ENCODE results near the gene PLXDC1.
"Not testable (repeated sequence)": the region's sequence is repeated elsewhere in the genome, so short reads cannot be mapped to it uniquely, and the experiment has no call there.

Gene PLXDC1

GRCh38 chr17:39178536-39178935, 27.1 kb upstream of the PLXDC1 start:
- DNase-seq, result no peak

GRCh38 chr17:39177256-39177655, 25.8 kb upstream of the PLXDC1 start:
- DNase-seq, result no peak

GRCh38 chr17:39175695-39176093, 24.3 kb upstream of the PLXDC1 start:
- no peak for DNase-seq

- peak; percentile 77 for DNase-seq
Observed at GRCh38 chr17:39174920-39175694, 23.7 kb upstream of the PLXDC1 start.

- no peak for DNase-seq
Observed at GRCh38 chr17:39173526-39174274, 22.3 kb upstream of the PLXDC1 start.

GRCh38 chr17:39173080-39173479, 21.6 kb upstream of the PLXDC1 start:
- DNase-seq, result no peak

GRCh38 chr17:39171933-39172332, 20.5 kb upstream of the PLXDC1 start:
- no peak for DNase-seq

GRCh38 chr17:39170558-39170957, 19.1 kb upstream of the PLXDC1 start:
- DNase-seq, result no peak

GRCh38 chr17:39170109-39170508, 18.7 kb upstream of the PLXDC1 start:
- no peak for DNase-seq

GRCh38 chr17:39169518-39169917, 18.1 kb upstream of the PLXDC1 start:
- no peak for DNase-seq

GRCh38 chr17:39169101-39169500, 17.7 kb upstream of the PLXDC1 start:
- no peak for DNase-seq

- not testable (repeated sequence) for DNase-seq
Observed at GRCh38 chr17:39168503-39168902, 17.1 kb upstream of the PLXDC1 start.

GRCh38 chr17:39167476-39167875, 16.0 kb upstream of the PLXDC1 start:
- peak; percentile 66 for DNase-seq

- DNase-seq, result no peak
Observed at GRCh38 chr17:39166437-39167335, 15.2 kb upstream of the PLXDC1 start.

- DNase-seq, result no peak
Observed at GRCh38 chr17:39165841-39166349, 14.5 kb upstream of the PLXDC1 start, which contains the start of gene ARL5C. Gene ARL5C (minus strand): TSS chr17:39166161. CDS start chr17:39165760, 401 bp downstream.

- no peak for DNase-seq
Observed at GRCh38 chr17:39165178-39165840, 13.9 kb upstream of the PLXDC1 start.

GRCh38 chr17:39164675-39165143, 13.3 kb upstream of the PLXDC1 start:
- DNase-seq, result peak; percentile 93

- DNase-seq, result no peak
Observed at GRCh38 chr17:39161962-39162361, 10.5 kb upstream of the PLXDC1 start.

- DNase-seq, result no peak
Observed at GRCh38 chr17:39158623-39159022, 7.2 kb upstream of the PLXDC1 start.

- DNase-seq, result no peak
Observed at GRCh38 chr17:39156491-39156890, 5.1 kb upstream of the PLXDC1 start.

GRCh38 chr17:39155654-39156053, 4.2 kb upstream of the PLXDC1 start:
- DNase-seq, result no peak

- peak; percentile 96 for DNase-seq
Observed at GRCh38 chr17:39153599-39154051, 2.2 kb upstream of the PLXDC1 start.

Measured in right hindlimb (tissue), 1 donor.